SW480 (cell line): ENCODE results near the gene SOX18.

Experiments
- DNase-seq: peaks from one replicate; pipeline ENCODE4 v3.0.0-alpha.2; 2016; ENCODE audit warnings: low spot score

The SOX18 gene

GRCh38 chr20:64037498-64038213 is 11.8 kb downstream of the SOX18 start:
- DNase-seq, result peak; percentile 53

GRCh38 chr20:64037199-64037497 is 12.3 kb downstream of the SOX18 start:
- no peak for DNase-seq

- no peak for DNase-seq
Measured at GRCh38 chr20:64036346-64037198, 12.9 kb downstream of the SOX18 start.

- DNase-seq, result no peak
Measured at GRCh38 chr20:64035933-64036345, 13.5 kb downstream of the SOX18 start, which contains the start of gene C20orf204. Gene C20orf204 (plus strand): TSS chr20:64036182. CDS start chr20:64036324, 142 bp downstream.

GRCh38 chr20:64035066-64035932 is 14.1 kb downstream of the SOX18 start:
- no peak for DNase-seq

GRCh38 chr20:64033981-64034493 is 15.4 kb downstream of the SOX18 start:
- DNase-seq, result no peak

GRCh38 chr20:64032706-64033624 is 16.5 kb downstream of the SOX18 start:
- DNase-seq, result no peak

GRCh38 chr20:64031822-64032314 is 17.6 kb downstream of the SOX18 start:
- no peak for DNase-seq

- DNase-seq, result no peak
Measured at GRCh38 chr20:64030371-64031134, 18.9 kb downstream of the SOX18 start.

- no peak for DNase-seq
Measured at GRCh38 chr20:64029293-64030117, 19.9 kb downstream of the SOX18 start.

GRCh38 chr20:64027981-64028685 is 21.3 kb downstream of the SOX18 start:
- DNase-seq, result no peak

- DNase-seq, result no peak
Measured at GRCh38 chr20:64025826-64026412, 23.5 kb downstream of the SOX18 start.

- DNase-seq, result no peak
Measured at GRCh38 chr20:64025101-64025825, 24.2 kb downstream of the SOX18 start.

- peak; percentile 65 for DNase-seq
Measured at GRCh38 chr20:64024141-64024990, 25.1 kb downstream of the SOX18 start.

GRCh38 chr20:64023361-64024140 is 25.9 kb downstream of the SOX18 start:
- DNase-seq, result no peak
